ENCODE measurements around the gene SLC28A1.

DNA sequence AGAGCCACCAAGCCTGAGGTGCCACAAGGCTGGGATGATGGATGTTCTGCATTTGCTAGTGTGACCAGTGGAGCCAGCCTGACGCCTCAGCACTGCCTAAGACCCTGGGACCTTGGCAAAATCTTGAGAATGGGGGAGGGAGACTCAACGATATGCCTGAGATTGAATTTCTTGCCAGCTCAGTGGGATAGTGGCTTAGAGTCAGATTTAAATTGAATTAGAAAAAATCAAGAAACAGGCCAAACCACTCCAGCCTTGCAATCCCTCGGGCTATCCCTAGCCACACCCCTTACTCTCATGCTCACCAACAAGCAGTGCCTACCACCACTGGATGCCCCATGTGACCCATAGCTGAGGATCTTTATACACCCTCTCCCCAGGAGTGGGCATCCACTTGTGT, 78.5 kb downstream of the SLC28A1 start:
- TF ChIP-seq, protein P1, sequence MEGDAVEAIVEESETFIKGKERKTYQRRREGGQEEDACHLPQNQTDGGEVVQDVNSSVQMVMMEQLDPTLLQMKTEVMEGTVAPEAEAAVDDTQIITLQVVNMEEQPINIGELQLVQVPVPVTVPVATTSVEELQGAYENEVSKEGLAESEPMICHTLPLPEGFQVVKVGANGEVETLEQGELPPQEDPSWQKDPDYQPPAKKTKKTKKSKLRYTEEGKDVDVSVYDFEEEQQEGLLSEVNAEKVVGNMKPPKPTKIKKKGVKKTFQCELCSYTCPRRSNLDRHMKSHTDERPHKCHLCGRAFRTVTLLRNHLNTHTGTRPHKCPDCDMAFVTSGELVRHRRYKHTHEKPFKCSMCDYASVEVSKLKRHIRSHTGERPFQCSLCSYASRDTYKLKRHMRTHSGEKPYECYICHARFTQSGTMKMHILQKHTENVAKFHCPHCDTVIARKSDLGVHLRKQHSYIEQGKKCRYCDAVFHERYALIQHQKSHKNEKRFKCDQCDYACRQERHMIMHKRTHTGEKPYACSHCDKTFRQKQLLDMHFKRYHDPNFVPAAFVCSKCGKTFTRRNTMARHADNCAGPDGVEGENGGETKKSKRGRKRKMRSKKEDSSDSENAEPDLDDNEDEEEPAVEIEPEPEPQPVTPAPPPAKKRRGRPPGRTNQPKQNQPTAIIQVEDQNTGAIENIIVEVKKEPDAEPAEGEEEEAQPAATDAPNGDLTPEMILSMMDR (IDR thresholded peaks at IDR 0.05; ENCODE audit: insufficient read depth, low read depth, low read length) = no peak
- TF ChIP-seq EZH2 (IDR thresholded peaks at IDR 0.05; ENCODE audit: insufficient read depth, low read length) = no peak
